Urinary bladder (tissue), 4 donors: ENCODE measurements around the gene MAB21L2. TPM values are rescaled to one million over a fixed set of nuclear protein-coding genes. Genes with fewer than 3 reads are reported as not detected.

Experiments
- DNase-seq: peaks from one replicate; pipeline ENCODE4 v3.0.0-alpha.2; 2015; ENCODE audit errors: extremely low spot score
- H3K27ac ChIP-seq: one replicate; pipeline ENCODE4 v1.5.1; 2013; ENCODE audit warnings: low read depth, mild to moderate bottlenecking, moderate library complexity
- H3K36me3 ChIP-seq: one replicate; pipeline ENCODE4 v1.6.1; 2013; ENCODE audit warnings: mild to moderate bottlenecking, moderate library complexity; ENCODE audit not compliant: insufficient read depth
- H3K4me1 ChIP-seq: one replicate; pipeline ENCODE4 v1.6.1; 2013; ENCODE audit warnings: mild to moderate bottlenecking, moderate library complexity; ENCODE audit not compliant: insufficient read depth
- H3K4me3 ChIP-seq: one replicate; pipeline ENCODE4 v1.5.1; 2013; ENCODE audit warnings: low read depth, low read length
- WGBS: extraction: QIAGEN DNeasy Blood & Tissue Kit; methylation state at CpG from one replicate; pipeline ENCODE4 v1.1.7; 2013; 5-methylcytosine and 5-hydroxymethylcytosine counted together
- polyA plus RNA-seq: library from polyadenylated mRNA; stranded (reverse); fragments of 200-250 nt; gene quantifications from one replicate; pipeline ENCODE4 v1.2.3, GENCODE V29; 2013
- total RNA-seq: library from RNA; depleted of rRNA; stranded (reverse); fragments of >200 nt; gene quantifications from one replicate; pipeline ENCODE4 v1.2.3, GENCODE V29; 2014
- donor health status: healthy with polysubstance abuse.
- donor health status: healthy.

The MAB21L2 gene
- total and polyA plus RNA-seq, 2 donors, result 0.54 to 1.5 TPM

GRCh38 chr4:150581641-150582051 lies 305 bp upstream of the MAB21L2 start:
- Histone ChIP-seq H3K4me3 (no peak overlapping the region), H3K4me1 (peaks cover 2% of the 10 kb centered on the region), H3K27ac (no peak overlapping the region), H3K36me3 (no peaks in the 10 kb centered on the region)
- 74% methylated on average over 13 of the region's 13 CpGs for WGBS
- no peak for DNase-seq

DNA sequence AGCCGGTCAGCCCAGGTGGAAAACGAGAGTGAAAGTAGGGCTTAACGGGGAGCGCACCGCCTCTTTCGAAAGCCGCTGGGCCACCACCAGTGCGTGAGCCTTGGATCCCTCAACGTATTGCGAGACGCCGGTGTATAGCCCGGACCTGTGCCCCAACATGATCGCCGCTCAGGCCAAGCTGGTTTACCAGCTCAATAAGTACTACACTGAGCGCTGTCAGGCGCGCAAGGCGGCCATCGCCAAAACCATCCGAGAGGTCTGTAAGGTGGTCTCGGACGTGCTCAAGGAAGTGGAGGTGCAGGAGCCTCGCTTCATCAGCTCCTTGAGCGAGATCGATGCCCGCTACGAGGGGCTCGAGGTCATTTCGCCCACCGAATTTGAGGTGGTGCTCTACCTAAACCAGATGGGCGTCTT lies 929 bp downstream of the MAB21L2 start:
- H3K36me3 ChIP-seq, result no peaks in the 10 kb centered on the region
- DNase-seq, result no peak
- H3K27ac ChIP-seq, result no peak overlapping the region
- 57% methylated on average over 32 of the region's 32 CpGs for WGBS
- peak overlapping the region; percentile 4 for H3K4me3 ChIP-seq
- peaks cover 2% of the 10 kb centered on the region for H3K4me1 ChIP-seq

DNA sequence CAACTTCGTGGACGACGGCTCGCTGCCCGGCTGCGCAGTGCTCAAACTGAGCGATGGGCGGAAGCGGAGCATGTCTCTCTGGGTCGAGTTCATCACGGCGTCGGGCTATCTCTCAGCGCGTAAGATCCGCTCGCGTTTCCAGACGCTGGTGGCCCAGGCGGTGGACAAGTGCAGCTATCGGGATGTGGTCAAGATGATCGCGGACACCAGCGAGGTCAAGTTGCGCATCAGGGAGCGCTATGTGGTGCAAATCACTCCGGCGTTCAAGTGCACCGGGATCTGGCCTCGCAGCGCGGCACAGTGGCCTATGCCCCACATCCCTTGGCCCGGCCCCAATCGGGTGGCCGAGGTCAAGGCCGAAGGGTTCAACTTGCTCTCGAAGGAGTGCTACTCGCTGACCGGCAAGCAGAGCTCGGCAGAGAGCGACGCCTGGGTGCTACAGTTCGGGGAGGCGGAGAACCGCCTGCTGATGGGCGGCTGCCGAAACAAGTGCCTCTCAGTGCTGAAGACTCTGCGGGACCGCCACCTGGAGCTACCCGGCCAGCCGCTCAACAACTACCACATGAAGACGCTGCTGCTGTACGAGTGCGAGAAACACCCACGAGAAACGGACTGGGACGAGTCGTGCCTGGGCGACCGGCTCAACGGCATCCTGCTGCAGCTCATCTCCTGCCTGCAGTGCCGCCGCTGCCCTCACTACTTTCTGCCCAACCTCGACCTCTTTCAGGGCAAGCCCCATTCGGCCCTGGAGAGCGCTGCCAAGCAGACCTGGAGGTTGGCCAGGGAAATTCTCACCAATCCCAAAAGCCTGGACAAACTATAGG lies 1.5 kb downstream of the MAB21L2 start:
- DNase-seq, result no peak
- 36% methylated on average over 66 of the region's 66 CpGs for WGBS
- H3K27ac ChIP-seq, result no peak overlapping the region
- no peak overlapping the region for H3K4me3 ChIP-seq
- no peaks in the 10 kb centered on the region for H3K36me3 ChIP-seq
- H3K4me1 ChIP-seq, result peaks cover 2% of the 10 kb centered on the region

DNA sequence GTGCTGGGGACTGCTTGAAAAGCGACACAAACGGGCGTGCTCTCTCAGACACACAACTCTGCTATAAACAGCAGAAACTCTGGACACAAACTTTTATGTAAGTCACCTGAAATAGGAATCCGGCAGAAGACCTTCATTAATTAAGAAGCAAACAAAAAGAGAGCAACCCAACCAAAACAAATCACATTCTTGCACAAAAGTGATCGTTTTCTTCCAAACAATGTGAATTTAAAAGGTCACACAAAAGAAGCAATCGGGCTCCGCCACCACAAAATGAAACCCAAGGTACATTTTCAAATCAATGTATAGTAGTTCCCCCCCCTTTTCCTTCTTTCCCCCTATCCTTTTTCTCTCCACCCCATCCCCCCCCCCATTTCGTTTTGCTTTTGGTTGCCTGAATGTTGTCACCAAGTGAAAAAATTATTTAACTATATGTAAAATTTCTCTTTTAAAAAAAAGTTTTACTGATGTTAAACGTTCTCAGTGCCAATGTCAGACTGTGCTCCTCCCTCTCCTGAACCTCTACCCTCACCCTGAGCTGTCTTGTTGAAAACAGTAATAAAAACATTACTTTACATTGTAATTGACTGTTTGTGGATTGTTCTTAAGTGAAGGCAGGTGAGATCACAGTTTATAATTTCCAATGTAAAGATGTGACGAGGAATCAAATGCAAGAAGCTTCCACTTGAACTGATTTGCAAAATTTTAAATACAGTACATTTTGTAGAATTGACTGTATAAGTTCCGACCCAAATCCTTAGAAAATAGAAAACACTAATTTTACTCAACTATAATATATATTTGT lies 2.4 kb downstream of the MAB21L2 start:
- no peak overlapping the region for H3K27ac ChIP-seq
- no peaks in the 10 kb centered on the region for H3K4me1 ChIP-seq
- H3K36me3 ChIP-seq, result no peaks in the 10 kb centered on the region
- no peak overlapping the region for H3K4me3 ChIP-seq
- 81% methylated on average over 11 of the region's 11 CpGs for WGBS
- DNase-seq, result no peak

GRCh38 chr4:150585611-150586010 lies 3.7 kb downstream of the MAB21L2 start:
- Histone ChIP-seq H3K4me1 (no peaks in the 10 kb centered on the region), H3K27ac (no peak overlapping the region), H3K36me3 (peaks cover 2% of the 10 kb centered on the region), H3K4me3 (no peak overlapping the region)
- no peak for DNase-seq
- WGBS, result 100% methylated on average over 1 of the region's 1 CpG

GRCh38 chr4:150586162-150586810 lies 4.3 kb downstream of the MAB21L2 start:
- H3K27ac ChIP-seq, result no peak overlapping the region
- H3K4me1 ChIP-seq, result no peaks in the 10 kb centered on the region
- peaks cover 2% of the 10 kb centered on the region for H3K36me3 ChIP-seq
- no peak overlapping the region for H3K4me3 ChIP-seq
- DNase-seq, result no peak

DNA sequence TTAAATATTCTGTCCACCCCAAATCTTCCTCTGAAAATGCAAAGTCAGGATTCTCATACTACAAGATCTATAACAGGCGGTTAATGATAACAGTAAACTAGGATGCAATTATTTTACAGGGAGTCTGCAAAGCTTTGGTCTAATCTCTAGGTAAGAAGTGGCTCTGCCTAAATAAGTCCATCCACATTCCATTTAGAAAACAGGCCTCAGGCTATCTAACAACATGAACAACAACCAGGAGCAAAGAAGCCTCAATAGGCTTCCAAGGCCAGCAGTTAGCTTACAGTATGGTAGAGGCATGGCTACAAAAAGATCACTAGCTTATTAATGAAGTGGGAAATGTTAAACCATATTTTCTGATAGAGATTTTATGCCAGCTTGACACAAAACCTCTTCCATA lies 6.4 kb downstream of the MAB21L2 start:
- Histone ChIP-seq H3K4me1 (no peaks in the 10 kb centered on the region), H3K4me3 (no peak overlapping the region), H3K36me3 (peaks cover 2% of the 10 kb centered on the region), H3K27ac (no peak overlapping the region)
- 96% methylated on average over 1 of the region's 1 CpG for WGBS
- DNase-seq, result no peak

- no peak overlapping the region for H3K4me3 ChIP-seq
- H3K36me3 ChIP-seq, result peaks cover 2% of the 10 kb centered on the region
- no peak overlapping the region for H3K27ac ChIP-seq
- 92% methylated on average over 2 of the region's 2 CpGs for WGBS
- H3K4me1 ChIP-seq, result no peaks in the 10 kb centered on the region
- DNase-seq, result no peak
Observed at GRCh38 chr4:150589157-150589556, 7.2 kb downstream of the MAB21L2 start.

- peaks cover 2% of the 10 kb centered on the region for H3K36me3 ChIP-seq
- DNase-seq, result no peak
- H3K4me3 ChIP-seq, result no peak overlapping the region
- H3K4me1 ChIP-seq, result no peaks in the 10 kb centered on the region
- H3K27ac ChIP-seq, result no peak overlapping the region
- 87% methylated on average over 5 of the region's 5 CpGs for WGBS
Observed at GRCh38 chr4:150590631-150591030, 8.7 kb downstream of the MAB21L2 start.

- WGBS, result 79% methylated on average over 5 of the region's 5 CpGs
- H3K4me3 ChIP-seq, result no peak overlapping the region
- no peak for DNase-seq
- no peak overlapping the region for H3K27ac ChIP-seq
- H3K36me3 ChIP-seq, result peaks cover 2% of the 10 kb centered on the region
- H3K4me1 ChIP-seq, result no peaks in the 10 kb centered on the region
Observed at GRCh38 chr4:150591406-150591805, 9.5 kb downstream of the MAB21L2 start.

DNA sequence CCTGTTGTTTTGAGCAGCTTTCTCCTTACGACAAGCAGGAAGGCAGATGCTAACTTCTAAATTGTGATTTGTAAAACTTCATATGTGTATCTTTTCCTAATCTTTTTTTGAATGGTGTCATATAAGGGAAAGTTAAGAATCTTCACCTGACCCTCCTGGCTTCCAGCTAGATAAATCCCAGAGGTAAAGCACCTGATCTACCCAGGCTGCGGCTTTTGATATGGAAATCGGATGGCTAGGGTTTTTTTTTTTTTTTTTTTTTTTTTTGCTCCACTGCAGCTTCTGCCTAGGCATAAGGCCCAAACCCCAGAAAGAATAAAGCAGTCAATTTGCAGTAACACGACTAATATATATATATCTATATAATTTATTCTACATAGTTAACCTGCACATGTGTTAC lies 10.0 kb downstream of the MAB21L2 start:
- WGBS, result 90% methylated on average over 4 of the region's 4 CpGs
- H3K36me3 ChIP-seq, result peaks cover 2% of the 10 kb centered on the region
- no peak for DNase-seq
- no peak overlapping the region for H3K27ac ChIP-seq
- H3K4me1 ChIP-seq, result no peaks in the 10 kb centered on the region
- H3K4me3 ChIP-seq, result no peak overlapping the region

- no peak for DNase-seq
- WGBS, result 93% methylated on average over 1 of the region's 1 CpG
Observed at GRCh38 chr4:150593996-150594395, 12.0 kb downstream of the MAB21L2 start.

GRCh38 chr4:150598909-150599308 lies 17.0 kb downstream of the MAB21L2 start:
- no peak overlapping the region for H3K4me3 ChIP-seq
- no peak for DNase-seq

More at GRCh38 chr4:150593996-150594395, 12.0 kb downstream of the MAB21L2 start:
- H3K4me1 ChIP-seq, result no peaks in the 10 kb centered on the region
- H3K4me3 ChIP-seq, result no peak overlapping the region
- H3K27ac ChIP-seq, result no peak overlapping the region
- H3K36me3 ChIP-seq, result peaks cover 2% of the 10 kb centered on the region

More at GRCh38 chr4:150598909-150599308, 17.0 kb downstream of the MAB21L2 start:
- Histone ChIP-seq H3K36me3 (no peaks in the 10 kb centered on the region), H3K27ac (no peak overlapping the region), H3K4me1 (no peaks in the 10 kb centered on the region)
- 79% methylated on average over 12 of the region's 12 CpGs for WGBS
